ENCODE results near the gene AIP. TPM values are rescaled to one million over a fixed set of nuclear protein-coding genes. Genes with fewer than 3 reads are reported as not detected.

The AIP gene
- total and polyA plus RNA-seq, 9 of the 15 experiments (the other 6 are each of a cell fraction or from before 2014, with no cell fraction given) = 5.2 to 92.5 (median 52.7) TPM

DNA sequence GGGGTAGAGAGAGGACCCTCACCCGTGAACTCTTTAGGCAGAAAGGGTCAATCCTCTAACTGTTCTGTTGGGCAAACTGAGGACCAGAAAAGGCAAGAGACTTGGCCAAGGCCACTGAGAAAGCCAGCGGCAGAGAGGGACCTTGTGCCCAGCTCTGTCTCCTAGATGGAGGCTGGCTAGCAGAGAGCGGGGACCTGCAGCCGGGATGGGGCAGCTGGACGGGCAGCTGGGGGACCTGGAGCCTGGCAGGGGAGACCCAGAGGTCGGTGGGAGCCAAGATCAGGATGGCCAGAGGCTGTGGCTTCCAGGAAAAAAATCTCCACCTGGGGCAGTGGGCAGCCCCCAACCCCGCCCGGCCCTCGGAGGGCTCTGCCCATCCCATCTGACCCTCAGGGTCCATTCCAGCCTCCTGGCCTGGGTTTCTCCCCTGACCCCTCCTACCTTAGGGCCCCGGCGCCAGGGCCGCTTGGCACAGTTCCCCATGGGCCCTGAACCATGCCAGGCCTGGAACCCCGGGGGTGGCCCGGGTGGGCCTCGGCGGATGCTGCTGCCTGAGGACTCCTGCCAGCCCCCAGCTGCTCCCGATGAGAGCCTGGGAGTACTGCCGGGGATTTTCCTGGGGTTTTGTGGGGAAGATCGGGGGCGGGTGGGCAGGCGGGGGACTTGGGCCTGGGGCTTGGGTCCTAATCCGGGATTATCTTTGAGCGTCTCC is 40.2 kb downstream of the AIP start, which contains the start of gene CABP2:
TSS of gene CABP2 (minus strand) at position 603 of the 712 bp plus-strand sequence. CDS start at position 483, 120 bp downstream.
- ATAC-seq = no peak
- intact Hi-C loops (cut with micrococcal nuclease) = no loop called here
- POLR2A ChIA-PET = no interaction called here
- TF ChIP-seq ATF1 (CRISPR knock-in tag; IDR thresholded peaks at IDR 0.05) (no peak), ATF1 (tag; IDR thresholded peaks at IDR 0.05) (no peak), CREM (IDR thresholded peaks at IDR 0.05; ENCODE audit: low read depth) (no peak), STAG1 (CRISPR knock-in tag; IDR thresholded peaks at IDR 0.05; ENCODE audit: borderline replicate concordance) (no peak), CEBPB (tag; IDR thresholded peaks at IDR 0.05) (no peak)
- TF ChIP-seq, protein P1, sequence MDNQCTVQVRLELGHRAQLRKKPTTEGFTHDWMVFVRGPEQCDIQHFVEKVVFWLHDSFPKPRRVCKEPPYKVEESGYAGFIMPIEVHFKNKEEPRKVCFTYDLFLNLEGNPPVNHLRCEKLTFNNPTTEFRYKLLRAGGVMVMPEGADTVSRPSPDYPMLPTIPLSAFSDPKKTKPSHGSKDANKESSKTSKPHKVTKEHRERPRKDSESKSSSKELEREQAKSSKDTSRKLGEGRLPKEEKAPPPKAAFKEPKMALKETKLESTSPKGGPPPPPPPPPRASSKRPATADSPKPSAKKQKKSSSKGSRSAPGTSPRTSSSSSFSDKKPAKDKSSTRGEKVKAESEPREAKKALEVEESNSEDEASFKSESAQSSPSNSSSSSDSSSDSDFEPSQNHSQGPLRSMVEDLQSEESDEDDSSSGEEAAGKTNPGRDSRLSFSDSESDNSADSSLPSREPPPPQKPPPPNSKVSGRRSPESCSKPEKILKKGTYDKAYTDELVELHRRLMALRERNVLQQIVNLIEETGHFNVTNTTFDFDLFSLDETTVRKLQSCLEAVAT (IDR thresholded peaks at IDR 0.05) = no peak
- TF ChIP-seq, protein P2, sequence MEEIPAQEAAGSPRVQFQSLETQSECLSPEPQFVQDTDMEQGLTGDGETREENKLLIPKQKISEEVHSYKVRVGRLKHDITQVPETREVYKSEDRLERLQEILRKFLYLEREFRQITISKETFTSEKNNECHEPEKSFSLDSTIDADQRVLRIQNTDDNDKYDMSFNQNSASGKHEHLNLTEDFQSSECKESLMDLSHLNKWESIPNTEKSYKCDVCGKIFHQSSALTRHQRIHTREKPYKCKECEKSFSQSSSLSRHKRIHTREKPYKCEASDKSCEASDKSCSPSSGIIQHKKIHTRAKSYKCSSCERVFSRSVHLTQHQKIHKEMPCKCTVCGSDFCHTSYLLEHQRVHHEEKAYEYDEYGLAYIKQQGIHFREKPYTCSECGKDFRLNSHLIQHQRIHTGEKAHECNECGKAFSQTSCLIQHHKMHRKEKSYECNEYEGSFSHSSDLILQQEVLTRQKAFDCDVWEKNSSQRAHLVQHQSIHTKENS (CRISPR knock-in tag; IDR thresholded peaks at IDR 0.05) = no peak
- TF ChIP-seq, protein P3, sequence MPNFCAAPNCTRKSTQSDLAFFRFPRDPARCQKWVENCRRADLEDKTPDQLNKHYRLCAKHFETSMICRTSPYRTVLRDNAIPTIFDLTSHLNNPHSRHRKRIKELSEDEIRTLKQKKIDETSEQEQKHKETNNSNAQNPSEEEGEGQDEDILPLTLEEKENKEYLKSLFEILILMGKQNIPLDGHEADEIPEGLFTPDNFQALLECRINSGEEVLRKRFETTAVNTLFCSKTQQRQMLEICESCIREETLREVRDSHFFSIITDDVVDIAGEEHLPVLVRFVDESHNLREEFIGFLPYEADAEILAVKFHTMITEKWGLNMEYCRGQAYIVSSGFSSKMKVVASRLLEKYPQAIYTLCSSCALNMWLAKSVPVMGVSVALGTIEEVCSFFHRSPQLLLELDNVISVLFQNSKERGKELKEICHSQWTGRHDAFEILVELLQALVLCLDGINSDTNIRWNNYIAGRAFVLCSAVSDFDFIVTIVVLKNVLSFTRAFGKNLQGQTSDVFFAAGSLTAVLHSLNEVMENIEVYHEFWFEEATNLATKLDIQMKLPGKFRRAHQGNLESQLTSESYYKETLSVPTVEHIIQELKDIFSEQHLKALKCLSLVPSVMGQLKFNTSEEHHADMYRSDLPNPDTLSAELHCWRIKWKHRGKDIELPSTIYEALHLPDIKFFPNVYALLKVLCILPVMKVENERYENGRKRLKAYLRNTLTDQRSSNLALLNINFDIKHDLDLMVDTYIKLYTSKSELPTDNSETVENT (CRISPR knock-in tag; IDR thresholded peaks at IDR 0.05) = no peak
- TF ChIP-seq, protein P4, sequence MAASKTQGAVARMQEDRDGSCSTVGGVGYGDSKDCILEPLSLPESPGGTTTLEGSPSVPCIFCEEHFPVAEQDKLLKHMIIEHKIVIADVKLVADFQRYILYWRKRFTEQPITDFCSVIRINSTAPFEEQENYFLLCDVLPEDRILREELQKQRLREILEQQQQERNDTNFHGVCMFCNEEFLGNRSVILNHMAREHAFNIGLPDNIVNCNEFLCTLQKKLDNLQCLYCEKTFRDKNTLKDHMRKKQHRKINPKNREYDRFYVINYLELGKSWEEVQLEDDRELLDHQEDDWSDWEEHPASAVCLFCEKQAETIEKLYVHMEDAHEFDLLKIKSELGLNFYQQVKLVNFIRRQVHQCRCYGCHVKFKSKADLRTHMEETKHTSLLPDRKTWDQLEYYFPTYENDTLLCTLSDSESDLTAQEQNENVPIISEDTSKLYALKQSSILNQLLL (CRISPR knock-in tag; IDR thresholded peaks at IDR 0.05; ENCODE audit: borderline replicate concordance) = no peak
- TF ChIP-seq, protein P5, sequence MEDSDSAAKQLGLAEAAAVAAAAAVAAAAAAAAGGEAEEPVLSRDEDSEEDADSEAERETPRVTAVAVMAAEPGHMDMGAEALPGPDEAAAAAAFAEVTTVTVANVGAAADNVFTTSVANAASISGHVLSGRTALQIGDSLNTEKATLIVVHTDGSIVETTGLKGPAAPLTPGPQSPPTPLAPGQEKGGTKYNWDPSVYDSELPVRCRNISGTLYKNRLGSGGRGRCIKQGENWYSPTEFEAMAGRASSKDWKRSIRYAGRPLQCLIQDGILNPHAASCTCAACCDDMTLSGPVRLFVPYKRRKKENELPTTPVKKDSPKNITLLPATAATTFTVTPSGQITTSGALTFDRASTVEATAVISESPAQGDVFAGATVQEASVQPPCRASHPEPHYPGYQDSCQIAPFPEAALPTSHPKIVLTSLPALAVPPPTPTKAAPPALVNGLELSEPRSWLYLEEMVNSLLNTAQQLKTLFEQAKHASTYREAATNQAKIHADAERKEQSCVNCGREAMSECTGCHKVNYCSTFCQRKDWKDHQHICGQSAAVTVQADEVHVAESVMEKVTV (CRISPR knock-in tag; IDR thresholded peaks at IDR 0.05) = no peak
- TF ChIP-seq, protein P6, sequence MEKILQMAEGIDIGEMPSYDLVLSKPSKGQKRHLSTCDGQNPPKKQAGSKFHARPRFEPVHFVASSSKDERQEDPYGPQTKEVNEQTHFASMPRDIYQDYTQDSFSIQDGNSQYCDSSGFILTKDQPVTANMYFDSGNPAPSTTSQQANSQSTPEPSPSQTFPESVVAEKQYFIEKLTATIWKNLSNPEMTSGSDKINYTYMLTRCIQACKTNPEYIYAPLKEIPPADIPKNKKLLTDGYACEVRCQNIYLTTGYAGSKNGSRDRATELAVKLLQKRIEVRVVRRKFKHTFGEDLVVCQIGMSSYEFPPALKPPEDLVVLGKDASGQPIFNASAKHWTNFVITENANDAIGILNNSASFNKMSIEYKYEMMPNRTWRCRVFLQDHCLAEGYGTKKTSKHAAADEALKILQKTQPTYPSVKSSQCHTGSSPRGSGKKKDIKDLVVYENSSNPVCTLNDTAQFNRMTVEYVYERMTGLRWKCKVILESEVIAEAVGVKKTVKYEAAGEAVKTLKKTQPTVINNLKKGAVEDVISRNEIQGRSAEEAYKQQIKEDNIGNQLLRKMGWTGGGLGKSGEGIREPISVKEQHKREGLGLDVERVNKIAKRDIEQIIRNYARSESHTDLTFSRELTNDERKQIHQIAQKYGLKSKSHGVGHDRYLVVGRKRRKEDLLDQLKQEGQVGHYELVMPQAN (IDR thresholded peaks at IDR 0.05; ENCODE audit: borderline replicate concordance) = no peak

More for the DNA sequence above, 40.2 kb downstream of the AIP start, which contains the start of gene CABP2:
- Histone ChIP-seq H3K9me1 (ENCODE audit: control insufficient read depth, insufficient read depth, low read length) (no peaks in the 10 kb centered on the region), H3K9ac (ENCODE audit: insufficient read depth in 1 of 2, low read depth in 2 of 2, low read length in 2 of 2) (peak within 1 kb of the TSS in 1 of 2 experiments; percentile 65; a peak in 2 of 4 replicates), H3K27me3 (ENCODE audit: control insufficient read depth in 2 of 2, insufficient read depth in 2 of 2, low read length in 2 of 2) (peaks cover 2 to 33% of the 10 kb centered on the region in 2 experiments; a peak in 4 of 5 replicates), H2AFZ (ENCODE audit: low read depth, low read length) (no peak within 1 kb of the TSS), H3K9me3 (replicated peaks; ENCODE audit: control insufficient read depth, insufficient read depth, low read depth, low read length) (no peaks in the 10 kb centered on the region), H3K4me1 (replicated peaks in 1 of 2; ENCODE audit: control insufficient read depth in 2 of 2, insufficient read depth in 2 of 2, low read length in 2 of 2) (peaks cover 0 to 35% of the 10 kb centered on the region in 2 experiments; a peak in 2 of 5 replicates), H3K79me2 (ENCODE audit: control insufficient read depth, insufficient read depth, low read length) (no peaks in the 10 kb centered on the region), H3K36me3 (ENCODE audit: control insufficient read depth, insufficient read depth, low read length) (no peaks in the 10 kb centered on the region), H3K4me2 (ENCODE audit: insufficient read depth, low read length) (no peak within 1 kb of the TSS), H3K4me3 (no peak within 1 kb of the TSS), H4K20me1 (replicated peaks; ENCODE audit: control insufficient read depth, insufficient read depth, low read length) (0 out of 2 replicates have a peak, but pooled peaks cover 3% of the 10 kb centered on the region), H3K27ac (ENCODE audit: extremely low read depth, low read depth, low read length) (no peak within 1 kb of the TSS)
- CTCF ChIA-PET (ENCODE audit: low intra/inter-chr PET ratio) = no interaction called here
- no peak for FAIRE-seq
- in situ Hi-C loops (cut with MboI) = no loop called here
- DNase-seq (ENCODE audit: extremely low read depth in 1 of 4, low spot score in 3 of 4) = no peak
- BruUV-seq (replicated peaks) = no TSS peak
- 29% methylated on average over 14 of the region's 23 CpGs for WGBS (ENCODE audit: insufficient coverage, low coverage, missing lambda C conversion rate)

Measured in K562 (cell line).